ENCODE measurements around the gene CLIC6.

DNA sequence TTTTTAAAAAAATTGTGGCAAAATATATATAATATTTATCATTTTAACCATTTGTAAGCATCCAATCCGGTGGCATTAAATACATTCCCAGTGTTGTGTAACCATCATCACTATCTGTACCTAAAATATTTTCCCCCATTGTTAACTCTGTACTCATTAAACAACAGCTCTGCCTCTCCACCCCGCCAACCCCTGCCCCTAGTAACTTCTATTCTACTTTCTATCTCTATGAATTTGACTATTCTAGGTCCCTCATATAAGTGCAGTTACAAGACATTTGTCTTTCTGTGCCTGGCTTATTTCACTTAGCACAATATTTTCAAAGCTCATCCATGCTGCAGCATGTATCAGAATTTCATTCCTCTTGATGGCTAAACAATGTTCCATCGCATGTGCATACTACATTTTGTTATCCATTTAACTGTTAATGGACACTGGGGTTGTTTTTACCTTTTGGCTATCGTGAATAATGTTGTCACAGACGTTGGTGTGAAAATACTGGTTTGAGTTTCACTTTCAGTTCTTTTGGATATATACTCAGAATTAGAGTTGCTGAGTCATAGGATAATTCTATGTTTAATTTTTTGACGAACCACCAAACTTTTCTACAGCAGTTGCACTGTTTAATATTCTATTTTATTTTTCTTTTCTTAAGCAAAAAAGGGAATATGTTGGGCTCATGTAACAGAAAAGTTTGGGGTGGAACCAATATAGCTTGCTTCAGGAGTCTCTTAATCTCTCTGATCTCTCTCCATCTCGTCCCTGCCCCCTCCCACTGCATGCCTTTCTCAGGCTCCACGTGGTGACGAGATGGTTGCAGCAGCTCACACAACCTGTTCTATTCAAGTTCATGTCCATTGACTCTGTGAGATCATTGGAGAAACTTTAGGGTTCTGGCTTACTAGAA is 28.7 kb upstream of the CLIC6 start:
- TF ChIP-seq CTCF (IDR thresholded peaks at IDR 0.05) (no peak), POLR2A (IDR thresholded peaks at IDR 0.05) (no peak)
